Activated T-cell treated with anti-CD3 and anti-CD28 coated beads, Interleukin-2, amount 50 U/mL, for 72 hours (primary cell): ENCODE data around the gene CFAP45. TPM values are rescaled to one million over a fixed set of nuclear protein-coding genes. Genes with fewer than 3 reads are reported as not detected.
A peak's percentile ranks its signal among the peaks of the same experiment; 100 is the strongest.

ENCODE experiments used
- ATAC-seq, 2 donors: fragments of 150-1000 bp; cut with Tn5 transposase; replicated peaks in 1 of 2; 2 replicates each; pipeline ENCODE4 v1.10.0; 2021; ENCODE audit warnings: moderate library complexity in 2 of 2, mild to moderate bottlenecking in 1 of 2
- DNase-seq, 2 donors: peaks; one replicate each; pipeline ENCODE4 v3.0.0; 2021 to 2022; ENCODE audit warnings: mixed read lengths in 1 of 2
- H3K27ac Mint-ChIP-seq: one replicate; pipeline ENCODE4 v1.8.0; 2022; ENCODE audit warnings: mild to moderate bottlenecking, moderate library complexity, mixed read lengths
- H3K27me3 Mint-ChIP-seq: one replicate; pipeline ENCODE4 v1.8.0; 2022; ENCODE audit warnings: low read depth, mixed read lengths
- H3K36me3 Mint-ChIP-seq, 2 donors: one replicate each; pipeline ENCODE4 v1.8.0; 2022; ENCODE audit warnings: mixed read lengths in 2 of 2, mild to moderate bottlenecking in 1 of 2; ENCODE audit not compliant: insufficient read depth in 2 of 2
- H3K4me1 Mint-ChIP-seq: one replicate; pipeline ENCODE4 v1.8.0; 2022; ENCODE audit warnings: low read depth, mixed read lengths
- H3K4me3 Mint-ChIP-seq, 2 donors: one replicate each; pipeline ENCODE4 v1.8.0; 2022; ENCODE audit warnings: mild to moderate bottlenecking in 2 of 2, mixed read lengths in 2 of 2, moderate library complexity in 2 of 2
- H3K9me3 Mint-ChIP-seq, 2 donors: one replicate each; pipeline ENCODE4 v1.8.0; 2022; ENCODE audit warnings: mixed read lengths in 2 of 2
- total RNA-seq, 2 donors: library from RNA; stranded (reverse); gene quantifications; one replicate each; pipeline ENCODE4 v1.2.3, GENCODE V29; 2022

The CFAP45 gene
- total RNA-seq, 2 donors from 2014 or later: 2.0 to 2.8 TPM

- Mint-ChIP-seq H3K9me3 (no peaks in the 10 kb centered on the region), H3K36me3 (peaks cover 6 to 35% of the 10 kb centered on the region in 2 donors), H3K27me3 (no peaks in the 10 kb centered on the region), H3K4me1 (peaks cover 59% of the 10 kb centered on the region), H3K4me3 (peak overlapping the region; percentile 90 to 96), H3K27ac (peak overlapping the region; percentile 85)
- ATAC-seq (peak; percentile 32 to 60), DNase-seq (peak; percentile 83 to 87)
Measured at GRCh38 chr1:159924025-159924790, 24.2 kb upstream of the CFAP45 start.

- no peaks in the 10 kb centered on the region for H3K27me3 Mint-ChIP-seq
- DNase-seq: peak; percentile 89 to 96
Measured at GRCh38 chr1:159923203-159924024, 23.4 kb upstream of the CFAP45 start.

GRCh38 chr1:159922511-159923202 lies 22.7 kb upstream of the CFAP45 start:
- no peak for DNase-seq
- Mint-ChIP-seq H3K9me3 (no peaks in the 10 kb centered on the region), H3K27me3 (no peaks in the 10 kb centered on the region), H3K27ac (peak overlapping the region; percentile 85), H3K36me3 (peaks cover 8 to 45% of the 10 kb centered on the region in 2 donors), H3K4me3 (peak overlapping the region; percentile 90 to 96), H3K4me1 (peaks cover 73% of the 10 kb centered on the region)
- no peak for ATAC-seq

More at GRCh38 chr1:159923203-159924024, 23.4 kb upstream of the CFAP45 start:
- Mint-ChIP-seq H3K4me1 (peaks cover 66% of the 10 kb centered on the region), H3K9me3 (no peaks in the 10 kb centered on the region), H3K4me3 (peak overlapping the region; percentile 90 to 96), H3K36me3 (peaks cover 6 to 37% of the 10 kb centered on the region in 2 donors), H3K27ac (peak overlapping the region; percentile 85)
- peak; percentile 51 to 67 for ATAC-seq

GRCh38 chr1:159921700-159922504 lies 21.9 kb upstream of the CFAP45 start:
- DNase-seq (peak; percentile 61), ATAC-seq (no peak)
- no peaks in the 10 kb centered on the region for H3K27me3 Mint-ChIP-seq
- peaks cover 10 to 48% of the 10 kb centered on the region in 2 donors for H3K36me3 Mint-ChIP-seq
- H3K9me3 Mint-ChIP-seq: no peaks in the 10 kb centered on the region
- peak overlapping the region; percentile 90 to 96 for H3K4me3 Mint-ChIP-seq
- H3K4me1 Mint-ChIP-seq: peaks cover 78% of the 10 kb centered on the region
- peak overlapping the region; percentile 84 for H3K27ac Mint-ChIP-seq

GRCh38 chr1:159921251-159921650 lies 21.3 kb upstream of the CFAP45 start:
- peak overlapping the region; percentile 90 to 96 for H3K4me3 Mint-ChIP-seq
- H3K27ac Mint-ChIP-seq: peak overlapping the region; percentile 49
- peaks cover 12 to 48% of the 10 kb centered on the region in 2 donors for H3K36me3 Mint-ChIP-seq
- peak in 1 of 2 donors; percentile 27 for DNase-seq
- no peaks in the 10 kb centered on the region for H3K27me3 Mint-ChIP-seq
- ATAC-seq: peak; percentile 8 to 21
- no peaks in the 10 kb centered on the region for H3K9me3 Mint-ChIP-seq
- peaks cover 75% of the 10 kb centered on the region for H3K4me1 Mint-ChIP-seq

GRCh38 chr1:159920651-159921050 lies 20.7 kb upstream of the CFAP45 start:
- Mint-ChIP-seq H3K4me3 (peak overlapping the region; percentile 90 to 96), H3K36me3 (peaks cover 13 to 48% of the 10 kb centered on the region in 2 donors), H3K4me1 (peaks cover 69% of the 10 kb centered on the region), H3K9me3 (no peaks in the 10 kb centered on the region), H3K27me3 (no peaks in the 10 kb centered on the region), H3K27ac (peak overlapping the region; percentile 49)
- ATAC-seq (no peak), DNase-seq (no peak)

GRCh38 chr1:159920202-159920601 lies 20.2 kb upstream of the CFAP45 start:
- H3K36me3 Mint-ChIP-seq: peaks cover 13 to 48% of the 10 kb centered on the region in 2 donors
- peak overlapping the region in 1 of 2 donors; percentile 90 for H3K4me3 Mint-ChIP-seq
- DNase-seq (no peak), ATAC-seq (no peak)
- peak overlapping the region; percentile 49 for H3K27ac Mint-ChIP-seq
- H3K27me3 Mint-ChIP-seq: no peaks in the 10 kb centered on the region
- no peaks in the 10 kb centered on the region for H3K9me3 Mint-ChIP-seq
- H3K4me1 Mint-ChIP-seq: peaks cover 67% of the 10 kb centered on the region

GRCh38 chr1:159919236-159919865 lies 19.4 kb upstream of the CFAP45 start:
- Mint-ChIP-seq H3K4me3 (no peak overlapping the region), H3K27me3 (no peaks in the 10 kb centered on the region), H3K27ac (no peak overlapping the region), H3K36me3 (peaks cover 16 to 48% of the 10 kb centered on the region in 2 donors), H3K9me3 (no peaks in the 10 kb centered on the region), H3K4me1 (peaks cover 67% of the 10 kb centered on the region)
- no peak for DNase-seq
- ATAC-seq: no peak

- H3K36me3 Mint-ChIP-seq: peaks cover 13 to 42% of the 10 kb centered on the region in 2 donors
Measured at GRCh38 chr1:159918352-159919200, 18.6 kb upstream of the CFAP45 start.

GRCh38 chr1:159917533-159918351 lies 17.8 kb upstream of the CFAP45 start:
- no peak for DNase-seq
- Mint-ChIP-seq H3K36me3 (peaks cover 13 to 39% of the 10 kb centered on the region in 2 donors), H3K4me1 (peaks cover 68% of the 10 kb centered on the region), H3K27me3 (no peaks in the 10 kb centered on the region), H3K27ac (peak overlapping the region; percentile 30), H3K9me3 (no peaks in the 10 kb centered on the region), H3K4me3 (peak overlapping the region in 1 of 2 donors; percentile 22)
- ATAC-seq: no peak

More at GRCh38 chr1:159918352-159919200, 18.6 kb upstream of the CFAP45 start:
- ATAC-seq (no peak), DNase-seq (no peak)
- Mint-ChIP-seq H3K4me3 (peak overlapping the region in 1 of 2 donors; percentile 22), H3K9me3 (no peaks in the 10 kb centered on the region), H3K27me3 (no peaks in the 10 kb centered on the region), H3K27ac (peak overlapping the region; percentile 16), H3K4me1 (peaks cover 69% of the 10 kb centered on the region)
